ENCODE measurements around the gene DPM3.
A peak's percentile ranks its signal among the peaks of the same experiment; 100 is the strongest.
"Not testable (repeated sequence)": the region's sequence is repeated elsewhere in the genome, so short reads cannot be mapped to it uniquely, and the experiment has no call there.

DPM3 gene

GRCh38 chr1:155155996-155156643, 15.8 kb upstream of the DPM3 start:
- DNase-seq = not testable (repeated sequence)

GRCh38 chr1:155145491-155145890, 5.2 kb upstream of the DPM3 start:
- DNase-seq = no peak

GRCh38 chr1:155141749-155142148, 1.4 kb upstream of the DPM3 start:
- DNase-seq = no peak

- DNase-seq = no peak
These were observed 261 bp upstream of the DPM3 start for GRCh38 chr1:155140630-155140953.

- no peak for DNase-seq
These were observed 3.0 kb downstream of the DPM3 start for GRCh38 chr1:155137154-155137949.

- peak; percentile 44 to 49 for DNase-seq
These were observed 3.6 kb downstream of the DPM3 start for GRCh38 chr1:155136748-155137147.

GRCh38 chr1:155135415-155136028, 4.8 kb downstream of the DPM3 start, which contains the start of gene SLC50A1:
TSS of gene SLC50A1 (plus strand) at chr1:155135852. CDS start at chr1:155135912, 60 bp downstream.
- peak; percentile 93 to 96 for DNase-seq

- peak; percentile 86 to 87 for DNase-seq
These were observed 5.4 kb downstream of the DPM3 start for GRCh38 chr1:155134880-155135414.

GRCh38 chr1:155134322-155134721, 6.0 kb downstream of the DPM3 start:
- no peak for DNase-seq

- DNase-seq = no peak
These were observed 6.5 kb downstream of the DPM3 start for GRCh38 chr1:155133799-155134281.

GRCh38 chr1:155131856-155132255, 8.5 kb downstream of the DPM3 start:
- no peak for DNase-seq

GRCh38 chr1:155131285-155131684, 9.0 kb downstream of the DPM3 start:
- DNase-seq = no peak

- DNase-seq = no peak
These were observed 9.9 kb downstream of the DPM3 start for GRCh38 chr1:155130272-155131006.

GRCh38 chr1:155128755-155129473, 11.4 kb downstream of the DPM3 start:
- peak in 1 of 2 experiments; percentile 24 for DNase-seq

GRCh38 chr1:155127967-155128754, 12.2 kb downstream of the DPM3 start:
- peak in 1 of 2 experiments; percentile 31 for DNase-seq

- DNase-seq = peak; percentile 57 to 64
These were observed 13.0 kb downstream of the DPM3 start, which contains the start of gene EFNA1 for GRCh38 chr1:155127105-155127966. TSS of gene EFNA1 (plus strand) at chr1:155127876. CDS start at chr1:155127978, 102 bp downstream.

GRCh38 chr1:155126556-155127104, 13.7 kb downstream of the DPM3 start:
- DNase-seq = peak in 1 of 2 experiments; percentile 46

GRCh38 chr1:155125946-155126555, 14.3 kb downstream of the DPM3 start:
- no peak for DNase-seq

- no peak for DNase-seq
These were observed 14.8 kb downstream of the DPM3 start for GRCh38 chr1:155125511-155125945.
